Left renal cortex interstitium (tissue), 4 donors: Measurements from ENCODE around the gene TMCC1. TPM values are rescaled to one million over a fixed set of nuclear protein-coding genes. Genes with fewer than 3 reads are reported as not detected.
A peak's percentile ranks its signal among the peaks of the same experiment; 100 is the strongest.
"Not testable (repeated sequence)": the region's sequence is repeated elsewhere in the genome, so short reads cannot be mapped to it uniquely, and the experiment has no call there.

ENCODE experiments used
- DNase-seq, 4 donors: peaks; one replicate each; pipeline ENCODE4 v3.0.0-alpha.2; 2013; ENCODE audit warnings: low read depth in 4 of 4, low spot score in 2 of 4, missing footprints in 1 of 4
- polyA plus RNA-seq, 4 donors: library from polyadenylated mRNA; unstranded; fragments of 120-200 nt; gene quantifications; one replicate each; pipeline ENCODE4 v1.2.1, GENCODE V29; 2013; ENCODE audit not compliant: insufficient read length in 4 of 4

The TMCC1 gene
- polyA plus RNA-seq, 4 donors: 22.7 to 25.5 (median 24.2) TPM

DNA sequence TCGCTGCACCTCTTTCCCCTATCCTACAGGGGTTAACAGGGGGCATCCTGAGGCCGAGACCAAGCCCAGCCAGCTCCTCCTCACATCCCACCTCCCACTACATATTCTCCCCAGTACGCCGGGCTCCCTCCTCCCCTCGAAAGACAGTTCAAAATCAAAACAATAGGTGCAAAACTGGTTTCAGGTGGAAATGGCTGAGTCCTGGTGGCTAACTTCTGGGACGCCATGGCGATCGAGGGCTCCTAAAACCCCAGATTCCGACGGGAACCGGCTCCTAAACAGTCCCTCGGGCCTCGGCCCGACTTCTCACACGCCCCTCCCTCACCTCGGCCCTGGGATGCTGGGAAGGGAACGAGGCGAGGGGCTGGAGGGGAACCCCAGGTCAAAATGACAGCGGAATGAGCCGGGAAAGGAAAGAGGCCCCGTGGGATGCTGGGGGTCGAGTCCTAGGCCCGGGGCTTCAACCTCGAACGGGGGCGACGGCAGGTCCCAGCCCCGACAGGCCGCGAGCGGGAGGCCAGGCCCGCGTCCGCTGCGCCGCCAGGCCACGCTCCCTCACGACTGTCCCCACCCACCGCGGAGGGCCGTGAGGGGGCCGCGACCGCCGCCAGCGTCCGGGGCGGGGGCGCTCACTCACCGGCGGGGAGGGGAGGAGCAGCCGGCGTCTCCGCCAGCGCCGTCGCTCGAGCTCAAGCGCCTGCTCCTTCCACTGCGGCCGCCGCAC, 492 bp downstream of the TMCC1 start:
- DNase-seq: peak in 3 of 4 donors; percentile 44 to 71 (median 46)

DNA sequence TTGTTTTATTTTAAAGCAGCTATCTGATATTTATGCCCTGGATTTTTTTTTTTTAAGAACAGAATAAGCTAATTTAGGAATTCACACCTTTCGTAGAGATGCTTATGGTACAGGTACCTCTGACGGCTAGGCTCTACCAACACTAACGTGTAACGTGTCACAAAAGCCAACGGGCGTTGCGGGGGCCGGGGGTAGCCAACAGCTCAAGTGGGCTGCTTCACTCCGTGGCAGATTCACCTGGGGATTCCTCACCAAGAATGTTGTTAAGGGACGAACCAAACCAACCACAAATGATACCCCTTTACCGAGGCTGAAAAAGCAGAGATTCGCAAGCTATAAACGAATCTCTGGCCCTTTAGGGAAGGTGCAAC, 1.0 kb downstream of the TMCC1 start:
- no peak for DNase-seq

DNA sequence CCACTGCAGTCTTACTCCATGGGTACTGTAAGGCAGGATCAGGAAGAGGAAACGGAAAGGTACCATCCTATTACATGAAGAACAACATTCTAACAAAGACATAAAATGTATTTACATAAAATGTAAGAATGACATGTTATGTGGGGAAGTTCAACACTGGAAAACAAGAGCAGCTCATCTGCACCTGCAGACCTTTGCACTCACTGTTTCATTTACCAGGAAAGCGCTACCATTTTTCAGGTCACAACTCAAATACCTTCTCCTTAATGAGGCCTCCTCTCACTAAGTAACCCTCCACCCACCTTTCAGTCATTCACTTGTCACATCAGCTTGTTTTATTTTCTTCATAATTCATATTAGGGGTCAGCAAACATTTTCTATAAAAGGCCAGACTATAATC, 2.6 kb downstream of the TMCC1 start:
- DNase-seq: no peak

DNA sequence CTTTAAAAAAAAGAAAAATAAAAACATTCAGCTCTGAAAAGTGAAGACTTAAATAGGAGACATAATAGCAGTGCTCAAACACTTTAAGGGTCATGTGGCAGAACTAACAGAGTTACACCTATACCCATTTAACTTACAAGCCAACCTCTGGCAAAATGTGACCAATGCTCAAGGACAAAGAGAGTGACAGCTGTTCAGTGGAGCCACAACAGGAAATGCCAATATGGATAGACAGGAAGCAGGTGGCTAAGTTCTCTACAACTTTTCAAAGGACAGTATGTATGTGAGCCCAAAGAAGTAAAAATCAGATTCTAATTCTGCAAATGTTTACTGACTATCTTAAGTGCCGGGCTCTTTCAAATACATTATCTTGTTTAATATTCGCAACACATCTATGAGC, 3.4 kb downstream of the TMCC1 start:
- no peak for DNase-seq

DNA sequence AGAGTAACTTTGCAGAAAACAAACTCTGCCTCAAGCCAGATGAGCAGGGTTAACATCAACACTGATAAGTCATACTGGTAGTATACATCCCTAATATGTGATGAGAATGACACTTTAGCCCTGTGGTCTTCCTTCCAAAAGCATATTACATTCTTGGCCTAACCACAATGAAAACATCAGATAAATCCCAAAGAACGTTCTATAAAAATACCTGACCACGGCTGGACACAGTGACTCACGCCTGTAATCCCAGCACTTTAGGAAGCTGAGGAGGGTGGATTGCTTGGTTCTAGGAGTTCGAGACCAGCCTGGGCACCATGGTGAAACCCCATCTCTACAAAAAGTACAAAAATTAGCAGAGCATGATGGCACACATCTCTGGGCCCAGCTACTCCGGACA, 4.7 kb downstream of the TMCC1 start:
- no peak for DNase-seq

DNA sequence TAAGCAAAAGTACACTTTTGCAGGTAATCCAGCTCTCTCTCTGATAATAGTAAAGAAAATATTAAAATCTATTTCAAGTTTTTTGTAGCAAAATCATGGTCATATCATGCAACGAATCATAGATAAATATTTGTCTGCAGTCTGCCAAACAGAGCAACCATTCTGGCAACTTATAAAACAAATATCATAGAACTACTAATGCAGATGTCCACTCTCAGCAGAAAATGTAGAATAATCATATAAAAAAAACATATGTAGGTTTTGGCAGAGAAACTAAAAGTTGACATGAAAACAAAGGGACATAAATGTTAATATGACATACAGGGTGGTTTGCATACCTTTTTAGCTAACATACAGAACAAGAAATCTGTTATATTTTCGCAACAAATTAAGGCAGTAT, 12.2 kb downstream of the TMCC1 start:
- DNase-seq: no peak

DNA sequence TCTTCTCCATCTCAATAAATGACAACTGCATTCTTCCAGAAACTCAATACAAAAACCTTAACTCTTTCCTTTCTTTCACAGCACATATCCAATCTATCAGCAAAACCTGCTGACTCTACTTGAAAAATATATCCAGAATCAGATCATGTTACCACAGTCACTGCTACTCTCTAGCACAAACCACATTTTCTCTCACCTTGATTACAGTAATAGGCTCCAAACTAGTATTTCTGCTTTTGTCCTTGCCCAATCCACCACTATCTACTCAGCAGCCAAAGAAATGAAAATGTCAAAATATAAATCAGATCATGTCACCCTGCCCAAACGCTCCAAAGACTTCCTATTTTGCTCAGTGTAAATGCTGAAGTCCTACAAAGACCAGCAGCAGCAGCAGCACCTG, 15.2 kb downstream of the TMCC1 start:
- DNase-seq: no peak

DNA sequence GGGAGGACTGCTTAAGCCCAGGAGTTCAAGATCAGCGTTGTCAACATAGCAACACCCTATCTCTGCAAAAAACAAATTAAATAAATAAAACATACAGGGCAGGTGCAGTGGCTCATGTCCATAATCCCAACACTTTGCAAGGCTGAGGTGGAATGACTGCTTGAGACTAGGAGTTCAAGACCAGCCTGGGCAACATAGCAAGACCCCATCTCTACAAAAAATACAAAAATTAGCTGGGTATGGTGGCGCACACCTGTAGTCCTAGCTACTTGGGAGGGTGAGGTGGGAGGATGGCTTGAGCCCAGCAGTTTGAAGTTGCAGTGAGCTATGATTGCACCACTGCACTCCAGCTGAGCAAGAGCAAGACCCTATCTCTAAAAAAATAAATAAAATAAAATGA, 19.0 kb downstream of the TMCC1 start:
- DNase-seq: not testable (repeated sequence)

DNA sequence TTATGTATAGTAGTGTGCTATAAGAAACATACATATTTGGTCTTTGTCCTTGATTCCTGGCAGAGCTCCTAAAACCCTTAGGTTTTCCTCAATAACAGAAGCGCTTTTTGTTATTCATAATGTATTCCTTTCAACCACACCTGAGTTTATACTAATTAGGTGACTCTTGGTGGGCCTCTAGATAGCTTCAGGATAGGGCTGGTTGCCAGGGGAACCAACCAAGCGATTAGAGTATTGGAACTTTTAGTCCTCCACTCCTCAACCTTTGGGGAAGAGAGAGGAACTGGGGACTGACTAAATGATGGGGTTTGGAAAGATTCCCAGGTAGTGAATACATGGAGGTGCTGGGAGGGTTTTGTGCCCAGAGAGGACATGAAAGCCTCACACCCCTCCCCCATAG, 24.6 kb downstream of the TMCC1 start:
- no peak for DNase-seq

DNA sequence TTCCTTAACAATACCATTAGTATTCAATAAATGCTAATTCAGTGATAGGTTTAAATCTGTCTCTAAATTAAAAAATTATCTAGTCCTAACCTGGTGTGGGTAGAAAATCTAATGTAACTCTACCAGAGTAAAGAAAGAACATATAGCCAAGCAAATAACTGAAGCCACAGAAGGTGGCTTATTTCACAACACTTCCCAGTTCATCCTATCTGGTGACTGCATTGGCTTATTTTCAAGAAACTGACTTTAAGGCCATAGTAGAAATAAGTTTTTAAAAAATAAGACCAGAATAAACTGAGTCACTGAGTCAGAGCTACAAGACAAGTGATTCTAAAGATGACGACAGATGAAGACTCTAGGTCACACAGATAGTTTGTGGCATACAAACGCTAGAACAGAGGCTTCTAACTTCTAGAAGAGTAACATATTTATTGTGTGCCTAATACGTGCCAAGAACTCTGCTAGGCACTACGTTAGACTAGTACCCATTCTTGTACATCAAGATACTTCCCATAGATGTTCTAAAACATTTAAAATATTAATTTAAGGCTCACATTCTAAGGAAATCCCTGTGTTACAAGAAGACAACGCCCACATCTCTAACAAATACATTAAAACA, 25.9 kb downstream of the TMCC1 start:
- no peak for DNase-seq

DNA sequence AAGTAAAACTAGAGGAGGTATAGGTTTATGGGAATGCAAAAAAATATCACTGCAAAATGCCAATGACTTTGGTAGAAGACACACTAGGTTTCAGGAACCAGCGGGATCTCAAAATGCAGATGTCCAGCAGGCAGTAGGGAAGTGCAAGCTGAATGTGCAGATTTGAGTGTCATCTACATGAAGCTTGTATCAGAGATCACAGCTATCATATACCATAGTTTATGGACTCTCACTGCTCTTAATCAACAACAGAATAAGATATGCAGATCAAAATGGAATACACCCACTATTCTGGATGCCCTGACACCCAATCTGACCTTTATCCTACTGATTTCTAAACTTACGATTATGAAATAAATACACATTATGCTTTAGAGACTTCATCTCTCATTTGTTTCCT, 27.7 kb downstream of the TMCC1 start:
- DNase-seq: no peak

DNA sequence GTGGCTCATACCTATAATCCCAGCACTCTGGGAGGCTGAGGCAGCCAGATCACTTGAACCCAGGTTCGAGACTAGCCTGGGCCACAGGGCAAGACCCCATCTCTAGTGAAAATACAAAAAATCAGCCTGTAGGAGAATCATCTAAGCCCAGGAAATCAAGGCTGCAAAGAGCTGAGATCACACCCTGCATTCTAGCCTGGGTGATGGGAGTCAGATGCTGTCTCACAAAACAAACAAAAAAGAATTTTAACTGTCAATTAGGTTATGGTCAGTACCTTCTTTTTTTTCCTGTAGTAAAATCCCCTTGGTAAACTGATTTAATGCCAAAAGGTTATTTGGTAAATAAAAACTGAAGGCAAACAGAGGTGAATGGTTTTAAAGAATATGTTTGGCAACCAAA, 29.0 kb downstream of the TMCC1 start:
- DNase-seq: no peak

DNA sequence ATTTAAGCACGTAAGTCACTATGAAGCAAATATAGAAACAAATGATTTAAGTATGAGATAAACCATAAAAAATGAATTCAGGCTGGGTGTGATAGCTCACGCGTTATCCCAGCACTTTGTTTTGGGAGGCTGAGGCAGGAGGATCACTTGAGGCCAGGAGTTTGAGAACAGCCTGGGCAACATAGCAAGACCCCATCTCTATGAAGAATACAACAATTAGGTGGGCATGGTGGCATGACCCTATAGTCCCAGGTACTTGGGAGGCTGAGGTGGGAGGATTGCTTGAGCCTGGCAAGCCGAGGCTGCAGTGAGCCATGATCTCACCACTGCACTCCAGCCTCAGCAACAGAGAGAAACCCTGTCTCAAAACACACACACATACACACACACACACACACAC, 34.2 kb downstream of the TMCC1 start:
- no peak for DNase-seq

DNA sequence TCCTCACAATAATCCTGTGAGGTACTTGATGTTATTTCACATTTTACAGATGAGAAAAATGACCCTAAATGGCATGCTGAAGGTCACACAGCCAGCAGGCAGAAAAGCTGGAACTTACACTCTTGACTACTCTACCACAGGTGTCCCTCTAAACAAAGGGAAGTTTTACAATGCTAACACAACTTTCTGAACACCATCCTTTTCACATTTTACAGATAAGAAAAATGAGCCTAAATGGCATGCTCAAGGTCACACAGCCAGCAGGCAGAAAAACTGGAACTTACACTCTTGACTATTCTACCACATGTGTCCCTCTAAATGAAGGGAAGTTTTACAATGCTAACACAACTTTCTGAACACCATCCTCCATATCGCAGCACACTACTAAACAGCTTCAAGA, 35.6 kb downstream of the TMCC1 start:
- DNase-seq: no peak

DNA sequence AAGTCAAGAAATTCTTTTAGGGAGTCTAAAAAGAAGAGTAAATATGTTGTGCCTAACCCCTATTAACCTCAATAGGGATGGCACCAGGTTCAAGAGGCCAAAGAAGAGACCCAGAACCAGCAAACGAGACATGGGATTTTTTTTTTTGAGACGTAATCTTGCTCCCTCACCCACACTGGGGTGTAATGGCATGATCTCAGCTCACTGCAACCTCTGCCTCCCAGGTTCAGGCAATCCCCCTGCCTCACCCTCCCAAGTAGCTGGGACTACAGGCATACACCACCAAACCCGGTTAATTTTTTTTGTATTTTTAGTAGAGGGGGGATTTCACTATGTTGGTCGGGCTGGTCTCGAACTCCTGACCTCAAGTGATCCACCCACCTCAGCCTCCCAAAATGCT, 36.7 kb downstream of the TMCC1 start:
- not testable (repeated sequence) for DNase-seq

DNA sequence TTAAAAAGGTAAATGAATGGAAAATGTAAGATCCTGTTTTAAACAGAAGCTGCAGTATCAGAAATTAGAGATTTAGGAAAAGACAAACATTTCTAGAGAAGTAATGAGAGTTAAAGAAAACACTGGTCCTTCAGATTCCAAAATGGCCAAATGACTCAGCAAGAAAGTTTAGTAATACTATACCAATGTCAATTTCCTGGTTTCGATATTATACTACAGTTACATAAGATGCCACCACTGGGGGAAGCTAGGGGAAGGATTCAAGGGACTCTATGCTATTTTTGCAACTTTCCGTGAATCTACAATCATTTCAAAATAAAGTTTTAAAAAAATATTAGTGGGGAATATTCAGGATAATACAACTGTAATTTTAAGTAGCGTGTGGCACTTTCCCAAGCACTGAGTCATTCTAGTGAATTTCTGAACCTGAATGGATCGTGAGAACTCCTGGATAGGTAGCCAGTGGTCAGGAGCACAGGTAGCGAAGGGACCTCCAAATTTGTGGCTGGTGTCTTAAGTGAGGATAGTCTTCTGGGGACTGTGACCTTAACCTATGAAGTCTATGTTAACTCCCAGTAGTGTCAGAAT, 37.6 kb downstream of the TMCC1 start:
- no peak for DNase-seq

DNA sequence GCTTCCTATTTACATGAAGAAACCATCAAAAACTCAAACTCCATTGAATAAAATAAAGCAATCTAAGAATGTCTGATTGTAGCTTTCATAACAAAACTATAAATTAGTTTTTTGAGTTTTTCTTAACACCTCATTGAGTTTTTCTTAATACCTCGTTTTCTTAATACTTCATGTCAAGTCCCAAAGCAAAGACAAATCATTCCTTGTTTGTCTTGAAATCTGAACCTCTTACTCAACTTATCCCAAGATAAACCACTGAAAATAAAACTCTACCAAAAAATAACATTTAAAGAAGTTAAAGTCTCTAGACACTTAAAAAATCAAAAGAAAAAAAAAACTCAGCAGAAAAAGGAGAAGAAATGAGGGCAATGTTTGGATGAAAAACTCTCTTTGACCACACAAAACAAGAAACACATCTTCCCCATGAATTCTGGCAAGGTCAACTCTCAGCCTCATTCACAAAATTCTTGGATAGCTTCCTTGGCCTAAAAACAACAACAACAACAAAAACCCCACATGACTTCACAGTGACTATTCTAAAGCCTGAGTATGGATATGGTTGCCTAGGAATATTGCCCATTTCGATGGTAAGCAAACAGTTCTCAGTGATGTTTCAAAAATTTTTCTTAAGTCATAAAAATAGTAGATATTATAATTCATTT, 38.2 kb downstream of the TMCC1 start:
- no peak for DNase-seq

DNA sequence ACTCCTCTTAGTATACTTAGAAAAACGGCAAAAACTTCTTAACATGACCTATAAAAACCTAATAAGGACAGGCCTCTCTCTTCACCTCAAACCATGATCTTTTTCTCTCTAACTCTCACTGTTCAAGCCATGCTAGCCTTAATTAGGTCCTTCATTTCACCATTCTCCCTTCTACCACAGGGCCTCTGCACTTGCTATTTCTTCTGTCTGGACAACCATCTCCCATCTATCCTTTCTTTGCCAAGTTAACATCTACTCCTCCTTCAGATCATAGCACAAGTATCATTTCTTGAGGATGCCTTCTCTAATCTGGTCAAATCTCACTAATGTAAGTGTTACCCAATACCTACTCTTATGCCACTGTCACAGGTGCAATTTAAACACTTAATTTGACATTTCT, 39.1 kb downstream of the TMCC1 start:
- DNase-seq: no peak

DNA sequence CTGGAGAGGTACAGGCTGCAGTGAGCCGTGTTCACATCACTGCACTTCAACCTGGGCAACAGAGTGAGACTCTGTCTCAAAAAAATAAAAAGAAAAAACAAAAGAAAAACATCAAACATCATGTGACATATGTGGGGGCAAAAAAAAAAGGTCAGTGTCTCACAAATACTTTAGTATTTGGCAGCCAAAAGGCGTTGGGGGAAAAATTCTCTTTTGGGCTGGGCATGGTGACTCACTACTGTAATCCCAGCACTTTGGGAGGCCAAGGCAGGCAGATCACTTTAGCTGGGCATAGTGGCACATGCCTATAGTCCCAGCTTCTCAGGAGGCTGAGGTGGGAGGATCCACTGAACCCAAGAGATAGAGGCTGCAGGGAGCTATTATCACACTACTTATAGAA, 47.6 kb downstream of the TMCC1 start:
- no peak for DNase-seq

DNA sequence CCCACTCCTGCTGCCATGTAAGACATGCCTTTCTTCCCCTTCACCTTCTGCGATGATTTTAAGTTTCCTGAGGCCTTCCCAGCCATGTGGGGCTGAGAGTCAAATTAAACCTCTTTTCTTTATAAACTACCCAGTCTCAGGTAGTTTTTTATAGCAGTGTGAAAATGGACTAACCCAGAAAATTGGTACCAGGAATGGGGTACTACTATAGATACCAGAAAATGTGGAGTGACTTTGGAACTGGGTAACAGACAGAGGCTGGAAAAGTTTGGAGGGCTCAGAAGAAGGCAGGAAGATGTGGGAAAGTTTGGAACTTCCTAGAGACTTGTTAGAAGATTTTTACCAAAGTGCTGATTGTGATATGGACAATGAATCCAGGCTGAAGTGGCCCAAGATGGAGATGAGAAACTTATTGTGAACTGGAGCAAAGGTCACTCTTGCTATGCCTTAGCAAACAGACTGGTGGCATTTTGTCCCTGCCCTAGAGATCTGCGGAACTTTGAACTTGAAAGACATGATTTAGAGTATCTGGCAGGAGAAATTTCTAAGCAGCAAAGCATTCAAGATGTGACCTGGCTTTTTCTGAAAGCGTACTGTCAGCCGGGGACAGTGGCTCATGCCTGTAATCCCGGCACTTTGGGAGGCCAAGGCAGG, 52.7 kb downstream of the TMCC1 start:
- no peak for DNase-seq

DNA sequence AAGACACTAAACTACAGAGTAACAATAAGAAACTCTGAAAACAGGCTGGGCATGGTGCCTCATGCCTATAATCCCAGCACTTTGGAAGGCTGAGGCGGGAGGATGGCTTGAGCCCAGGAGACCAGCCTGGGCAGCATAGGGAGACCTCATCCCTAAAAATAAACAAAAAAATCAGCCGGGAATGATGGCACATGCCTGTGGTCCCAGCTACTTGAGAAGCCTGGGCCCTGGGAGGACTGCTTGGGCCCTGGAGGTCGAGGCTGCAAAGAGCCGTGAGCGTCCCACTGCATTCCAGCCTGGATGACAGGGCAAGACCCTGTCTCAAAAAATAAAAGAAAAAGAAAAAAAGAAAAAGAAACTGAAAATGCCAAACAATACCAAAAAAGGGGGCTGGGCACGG, 55.4 kb downstream of the TMCC1 start:
- no peak for DNase-seq
